HG03439 (cell line): ENCODE data around the gene OR4C46.
"Not testable (repeated sequence)": the region's sequence is repeated elsewhere in the genome, so short reads cannot be mapped to it uniquely, and the experiment has no call there.

Source experiments
- ATAC-seq: cut with Tn5 transposase; IDR thresholded peaks from one replicate; pipeline ENCODE4 v1.9.1; 2021; ENCODE audit warnings: mild to moderate bottlenecking, moderate library complexity; ENCODE audit not compliant: unreplicated experiment

Gene OR4C46

DNA sequence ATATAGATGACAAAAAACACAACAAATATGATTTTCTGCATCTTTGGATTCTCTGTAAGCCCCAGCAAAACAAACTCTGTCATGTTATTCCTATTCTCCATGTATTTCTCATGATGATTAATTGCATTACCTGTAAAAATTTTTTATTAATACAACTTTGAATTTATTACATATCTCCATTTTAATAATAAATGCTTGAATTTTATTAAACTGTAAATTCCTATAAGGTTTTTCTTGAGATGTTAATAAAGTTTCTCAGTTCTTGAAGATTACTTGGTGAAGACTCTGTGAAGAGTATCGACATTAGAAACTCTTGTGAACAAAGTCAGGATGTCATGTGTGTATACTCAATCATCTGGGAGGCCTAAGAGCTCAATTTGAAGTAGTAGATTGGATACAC, at the start of gene OR4C46:
Gene OR4C46, minus strand, starts transcription at position 101 of the 400 bp plus-strand sequence. Its CDS starts 0 bp downstream, at position 101.
- ATAC-seq, result no peak

DNA sequence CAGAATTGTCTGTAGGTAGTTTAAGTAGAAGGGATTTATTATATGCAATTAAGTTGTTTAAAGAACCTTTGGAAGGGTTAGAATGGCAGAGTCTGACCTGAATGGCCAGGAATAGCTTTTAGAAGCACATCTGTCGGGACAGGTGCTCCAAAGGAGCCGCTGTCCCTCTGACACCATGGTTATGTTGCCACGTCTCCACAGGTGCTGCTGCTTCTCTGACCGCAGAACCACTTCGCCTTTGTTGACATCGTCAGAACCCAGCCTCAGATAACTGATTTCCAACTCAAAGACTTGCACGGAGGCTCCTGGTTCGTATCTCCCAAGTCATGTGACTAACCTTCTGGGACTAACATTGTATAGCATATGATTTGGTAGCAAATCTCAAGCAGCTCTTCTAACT, 41.8 kb upstream of the OR4C46 start:
- not testable (repeated sequence) for ATAC-seq

DNA sequence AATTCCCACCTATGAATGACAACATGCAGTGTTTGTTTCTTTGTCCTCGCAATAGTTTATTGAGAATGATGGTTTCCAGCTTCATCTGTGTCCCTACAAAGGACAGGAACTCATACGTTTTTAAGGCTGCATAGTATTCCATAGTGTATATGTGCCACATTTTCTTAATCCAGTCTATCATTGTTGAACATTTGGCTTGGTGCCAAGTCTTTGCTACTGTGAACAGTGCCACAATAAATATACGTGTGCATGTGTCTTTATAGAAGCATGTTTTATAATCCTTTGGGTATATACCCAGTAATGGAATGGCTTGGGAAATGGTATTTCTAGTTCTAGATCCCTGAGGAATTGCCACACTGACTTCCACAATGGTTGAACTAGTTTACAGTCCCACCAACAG, 42.4 kb downstream of the OR4C46 start:
- ATAC-seq, result not testable (repeated sequence)

DNA sequence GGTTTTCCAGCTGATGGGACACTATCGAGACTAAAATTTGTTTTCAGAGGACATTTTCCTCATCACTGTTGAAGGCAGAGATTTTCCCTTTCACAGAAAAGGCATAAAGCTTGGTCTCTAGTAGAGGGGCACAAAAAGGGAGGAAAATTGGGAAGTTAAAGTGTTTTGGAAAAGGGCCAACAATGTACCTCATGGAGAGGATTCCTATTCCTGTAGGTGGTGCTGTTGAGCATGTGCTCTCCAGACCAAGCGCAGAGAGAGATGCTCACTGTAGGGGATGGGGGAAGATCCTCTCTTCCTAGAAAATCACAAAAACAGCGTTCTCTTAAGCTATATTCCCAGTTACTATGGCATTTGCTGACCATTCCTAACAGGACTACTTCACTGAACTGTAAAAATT, 44.9 kb downstream of the OR4C46 start:
- ATAC-seq, result no peak

DNA sequence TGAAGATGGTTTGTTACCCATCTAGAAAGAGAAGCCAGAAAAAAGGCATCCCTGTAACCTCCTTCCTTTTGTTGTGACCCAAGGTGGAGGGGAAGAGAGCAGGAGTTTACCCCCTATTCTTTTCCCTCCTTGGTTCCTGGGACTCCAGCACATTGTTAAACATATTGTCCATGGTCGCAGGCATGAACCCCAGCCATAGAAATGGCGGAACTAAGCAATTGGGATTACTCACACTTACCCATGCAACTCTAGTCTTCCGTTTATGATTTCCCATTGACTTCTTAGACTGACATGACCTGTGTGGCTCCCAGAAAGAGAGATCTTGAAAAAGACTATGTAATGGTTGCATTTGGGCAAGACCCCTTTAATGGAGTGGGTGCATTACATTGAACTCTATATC, 45.4 kb downstream of the OR4C46 start:
- ATAC-seq, result no peak
